ENCODE measurements around the gene CREB5. TPM values are rescaled to one million over a fixed set of nuclear protein-coding genes. Genes with fewer than 3 reads are reported as not detected.

The CREB5 gene
- total RNA-seq, 1 donor from 2014 or later, result 4.6 TPM

- Mint-ChIP-seq H3K4me1 (ENCODE audit: low read depth) (peaks cover 1% of the 10 kb centered on the region), H3K9me3 (ENCODE audit: low read depth) (no peaks in the 10 kb centered on the region), H3K27me3 (peaks cover 31% of the 10 kb centered on the region), H3K36me3 (ENCODE audit: insufficient read depth) (no peaks in the 10 kb centered on the region), H3K4me3 (ENCODE audit: low read depth) (no peak overlapping the region), H3K27ac (no peak overlapping the region)
- no peak for TF ChIP-seq CTCF (IDR thresholded peaks at IDR 0.05; ENCODE audit: unreplicated experiment)
- DNase-seq (ENCODE audit: low spot score, unreplicated experiment), result no peak
These were observed 171.9 kb downstream of the CREB5 start for GRCh38 chr7:28584235-28584634.

- no peak overlapping the region for H3K4me3 Mint-ChIP-seq (ENCODE audit: low read depth)
- no peaks in the 10 kb centered on the region for H3K9me3 Mint-ChIP-seq (ENCODE audit: low read depth)
- peaks cover 31% of the 10 kb centered on the region for H3K27me3 Mint-ChIP-seq
- no peak for DNase-seq (ENCODE audit: low spot score, unreplicated experiment)
- no peak overlapping the region for H3K27ac Mint-ChIP-seq
- no peaks in the 10 kb centered on the region for H3K36me3 Mint-ChIP-seq (ENCODE audit: insufficient read depth)
- H3K4me1 Mint-ChIP-seq (ENCODE audit: low read depth), result peaks cover 1% of the 10 kb centered on the region
- TF ChIP-seq CTCF (IDR thresholded peaks at IDR 0.05; ENCODE audit: unreplicated experiment), result no peak
These were observed 174.4 kb downstream of the CREB5 start for GRCh38 chr7:28586736-28587135.

DNA sequence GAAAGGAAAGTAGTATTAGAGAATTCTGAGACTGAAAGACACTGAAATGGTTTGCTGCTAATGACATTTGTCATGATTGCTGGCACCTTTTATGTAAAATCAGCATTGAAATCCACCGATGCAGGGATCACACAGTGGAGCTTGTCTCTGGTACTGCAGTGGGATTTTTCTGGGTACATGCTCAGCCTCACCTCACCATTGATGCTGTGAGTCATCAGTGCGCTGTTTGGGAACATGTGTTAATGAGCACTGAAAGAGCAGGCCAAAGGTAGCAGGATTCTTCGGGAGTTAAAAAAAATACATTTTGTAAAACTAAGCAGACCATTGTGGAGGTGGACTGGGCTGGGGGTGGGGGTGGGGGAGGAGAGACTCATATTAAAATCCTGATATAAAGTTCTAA is 174.9 kb downstream of the CREB5 start:
- no peak for TF ChIP-seq CTCF (IDR thresholded peaks at IDR 0.05; ENCODE audit: unreplicated experiment)
- peaks cover 1% of the 10 kb centered on the region for H3K4me1 Mint-ChIP-seq (ENCODE audit: low read depth)
- no peaks in the 10 kb centered on the region for H3K36me3 Mint-ChIP-seq (ENCODE audit: insufficient read depth)
- peaks cover 31% of the 10 kb centered on the region for H3K27me3 Mint-ChIP-seq
- H3K27ac Mint-ChIP-seq, result no peak overlapping the region
- DNase-seq (ENCODE audit: low spot score, unreplicated experiment), result no peak
- no peak overlapping the region for H3K4me3 Mint-ChIP-seq (ENCODE audit: low read depth)
- no peaks in the 10 kb centered on the region for H3K9me3 Mint-ChIP-seq (ENCODE audit: low read depth)

DNA sequence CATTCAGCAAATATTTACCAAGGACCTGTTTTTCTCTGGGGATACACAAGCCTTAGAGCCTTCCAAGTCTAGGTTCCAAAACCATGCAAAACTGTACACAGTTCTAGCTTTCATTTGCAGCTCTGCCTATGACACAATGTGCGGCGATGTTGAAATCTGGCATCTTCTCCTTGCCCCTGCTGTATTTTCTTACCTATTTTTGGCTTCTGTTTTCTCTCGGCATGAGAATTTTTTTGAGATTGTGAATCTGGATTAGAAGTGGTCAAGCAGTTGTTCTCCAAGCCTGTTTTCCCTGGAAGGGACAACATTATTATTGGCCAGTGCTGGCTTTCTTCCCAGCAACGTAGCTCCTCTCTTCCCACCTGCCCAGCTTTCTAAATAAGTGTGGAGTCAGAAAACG is 176.3 kb downstream of the CREB5 start:
- no peak for DNase-seq (ENCODE audit: low spot score, unreplicated experiment)
- Mint-ChIP-seq H3K27me3 (peaks cover 26% of the 10 kb centered on the region), H3K4me3 (ENCODE audit: low read depth) (no peak overlapping the region), H3K27ac (no peak overlapping the region), H3K36me3 (ENCODE audit: insufficient read depth) (no peaks in the 10 kb centered on the region), H3K4me1 (ENCODE audit: low read depth) (peaks cover 1% of the 10 kb centered on the region), H3K9me3 (ENCODE audit: low read depth) (no peaks in the 10 kb centered on the region)
- TF ChIP-seq CTCF (IDR thresholded peaks at IDR 0.05; ENCODE audit: unreplicated experiment), result no peak

GRCh38 chr7:28591041-28591674 is 178.8 kb downstream of the CREB5 start:
- Mint-ChIP-seq H3K36me3 (ENCODE audit: insufficient read depth) (no peaks in the 10 kb centered on the region), H3K4me1 (ENCODE audit: low read depth) (peaks cover 8% of the 10 kb centered on the region), H3K4me3 (ENCODE audit: low read depth) (no peak overlapping the region), H3K9me3 (ENCODE audit: low read depth) (no peaks in the 10 kb centered on the region), H3K27me3 (peaks cover 10% of the 10 kb centered on the region), H3K27ac (no peak overlapping the region)
- no peak for DNase-seq (ENCODE audit: low spot score, unreplicated experiment)
- TF ChIP-seq CTCF (IDR thresholded peaks at IDR 0.05; ENCODE audit: unreplicated experiment), result no peak

Data from progenitor cell of endocrine pancreas (in vitro differentiated cells).